Fibroblast of gingiva (primary cell): ENCODE data around the gene C4orf33.

Experiments used
- DNase-seq: peaks from one replicate; pipeline ENCODE4 v3.0.0-alpha.2; 2011; ENCODE audit warnings: low read depth

Gene C4orf33

DNA sequence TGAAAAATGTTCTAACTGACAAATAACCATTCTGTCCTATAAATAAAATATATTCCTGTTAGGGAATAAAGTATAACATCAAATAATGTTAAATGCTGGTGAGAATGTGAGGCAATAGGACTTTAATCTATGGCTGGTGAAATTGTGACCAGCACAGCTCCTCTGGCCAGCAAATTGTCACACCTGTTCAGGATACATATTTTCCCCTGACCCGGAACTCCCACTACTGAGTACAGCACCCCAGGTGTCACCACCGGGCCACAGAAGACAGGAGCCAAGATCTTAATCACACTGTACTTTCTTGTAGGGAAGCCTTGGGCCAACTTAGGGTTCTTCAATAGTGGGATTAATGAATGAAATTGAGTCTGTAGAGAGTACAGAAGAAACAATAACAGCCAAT is 33.2 kb downstream of the C4orf33 start:
- DNase-seq, result no peak

GRCh38 chr4:129131343-129131742 is 35.4 kb downstream of the C4orf33 start:
- no peak for DNase-seq

GRCh38 chr4:129136433-129136832 is 40.5 kb downstream of the C4orf33 start:
- no peak for DNase-seq

DNA sequence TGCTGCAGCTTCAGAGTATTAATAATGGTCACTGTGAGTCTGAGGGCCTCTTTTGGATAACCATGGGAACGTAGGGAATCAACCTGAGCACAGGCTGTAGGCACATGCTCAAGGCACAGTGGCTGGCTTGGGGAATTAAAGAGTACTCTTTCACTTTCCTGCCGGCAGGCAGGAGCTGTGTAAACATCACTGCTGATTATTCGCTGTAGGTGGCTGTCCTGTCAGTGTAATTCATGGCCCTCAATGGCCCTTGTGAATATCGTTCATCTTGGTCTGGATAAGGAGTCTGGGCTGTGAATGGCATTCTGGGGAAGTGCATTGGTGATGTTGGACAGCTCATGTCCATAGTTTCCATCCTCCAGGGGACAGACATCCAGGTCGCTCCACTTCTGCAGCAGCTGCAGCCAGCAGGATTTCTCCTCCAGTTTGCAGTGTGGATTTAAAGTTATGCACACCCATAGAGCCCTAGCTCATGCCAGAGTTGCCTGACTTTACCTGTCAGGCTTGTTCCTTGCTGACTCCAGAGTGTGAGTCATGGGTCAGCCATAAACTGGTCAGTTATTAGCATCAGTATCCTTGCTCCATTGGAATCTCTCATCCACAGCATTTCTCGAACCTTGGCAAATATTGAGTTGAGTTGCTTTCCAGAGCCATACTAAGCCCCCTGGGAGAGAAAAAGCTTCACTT is 43.0 kb downstream of the C4orf33 start:
- no peak for DNase-seq

DNA sequence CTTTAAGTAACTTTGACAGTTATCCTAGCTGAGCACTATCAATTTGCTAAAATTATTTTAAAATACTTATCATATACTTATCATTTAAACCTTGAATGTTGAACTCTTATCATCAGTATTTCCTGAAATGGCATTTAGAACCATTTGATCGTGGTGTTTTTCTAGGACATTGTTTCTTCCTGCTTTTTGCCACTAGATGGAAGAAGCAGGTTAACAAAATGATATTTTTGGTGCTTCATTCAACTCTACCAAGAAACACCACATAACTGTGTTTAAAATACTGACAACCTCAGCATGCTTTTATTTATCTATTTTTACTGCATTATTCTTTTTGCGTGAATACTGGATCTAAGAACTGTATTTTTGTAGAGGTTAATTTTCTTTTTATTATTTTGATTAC is 44.6 kb downstream of the C4orf33 start:
- DNase-seq, result no peak

- DNase-seq, result no peak
These were observed 47.4 kb downstream of the C4orf33 start for GRCh38 chr4:129143359-129143758.

GRCh38 chr4:129144755-129145206 is 48.8 kb downstream of the C4orf33 start:
- no peak for DNase-seq

DNA sequence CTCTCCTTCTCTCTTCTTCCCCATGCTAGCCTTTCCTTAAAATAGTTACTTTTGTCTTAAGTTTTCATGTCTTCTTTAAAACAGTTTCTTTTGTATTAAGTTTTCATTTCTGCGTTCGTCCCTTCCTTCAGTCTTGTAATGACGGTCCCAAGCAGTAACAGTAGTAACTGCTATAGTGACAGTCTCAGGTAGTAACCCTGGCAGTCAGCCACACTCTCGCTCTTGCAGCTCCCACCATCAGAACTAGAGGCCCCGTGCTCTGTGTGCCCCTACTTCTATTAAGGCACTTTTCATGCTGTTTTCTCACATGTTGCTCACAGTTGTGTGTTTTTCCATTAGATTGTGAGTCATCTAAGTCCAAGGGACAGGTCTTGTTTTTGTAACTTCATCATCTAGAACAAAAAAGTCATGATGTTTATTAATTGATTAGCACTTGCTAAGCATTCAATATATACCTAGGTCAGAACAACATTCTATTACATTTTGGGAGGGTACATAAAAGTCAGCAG is 49.3 kb downstream of the C4orf33 start:
- DNase-seq, result no peak

DNA sequence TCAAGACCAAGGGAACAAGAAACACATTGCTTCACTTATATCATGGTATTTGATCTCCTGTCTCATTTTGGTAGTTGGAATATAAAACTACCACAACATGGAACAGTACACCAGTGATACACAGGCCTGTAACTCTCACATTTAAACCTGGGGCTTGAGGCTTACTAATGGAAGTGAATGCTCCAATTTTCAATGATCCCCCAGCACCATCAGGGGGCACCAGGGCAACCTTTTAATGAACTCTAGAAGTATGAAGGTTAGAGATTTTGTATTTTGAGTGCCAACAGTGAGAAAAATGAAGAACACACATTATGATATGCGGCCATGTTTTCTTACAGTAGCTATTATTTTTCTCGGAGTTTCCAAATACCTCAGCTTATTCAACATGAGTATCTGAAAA is 50.7 kb downstream of the C4orf33 start:
- DNase-seq, result no peak

DNA sequence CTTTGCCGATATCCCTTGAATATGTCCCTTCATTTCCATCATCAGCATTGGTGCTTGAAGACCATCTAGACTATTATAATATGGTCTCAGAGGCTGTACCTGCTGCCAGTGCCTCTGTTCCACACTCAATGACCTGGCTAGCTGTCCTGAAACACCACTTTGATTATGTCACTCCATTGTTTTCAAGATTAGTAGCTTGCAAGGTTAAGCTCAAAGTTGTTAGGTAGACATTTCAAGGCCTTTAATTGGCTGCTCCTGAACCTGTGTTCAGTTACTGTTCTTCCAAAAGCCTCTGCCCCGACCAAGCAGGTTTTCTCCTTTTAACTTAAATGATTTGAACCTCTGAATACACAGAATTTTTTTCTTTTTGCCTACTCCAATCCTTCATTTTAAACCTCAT is 52.9 kb downstream of the C4orf33 start:
- DNase-seq, result no peak

DNA sequence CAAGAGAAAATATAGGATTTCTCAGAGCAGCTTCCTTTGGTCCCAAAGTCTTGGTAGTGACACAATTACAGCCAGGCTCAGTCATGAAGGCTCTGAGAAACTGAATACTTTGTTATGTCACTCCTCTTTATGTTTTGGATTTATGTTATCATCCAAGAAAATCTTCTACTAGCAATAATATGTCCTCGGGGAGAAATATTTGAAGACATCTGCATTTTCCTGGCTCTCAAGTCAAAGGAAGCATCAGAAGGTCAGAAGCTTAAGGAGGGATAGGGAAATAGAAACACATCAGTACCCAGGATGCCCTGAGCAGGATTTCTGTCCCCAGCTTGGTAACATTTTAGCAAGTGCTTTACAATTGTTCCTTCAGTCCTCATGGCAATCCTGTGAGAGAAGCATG is 54.0 kb downstream of the C4orf33 start:
- no peak for DNase-seq

DNA sequence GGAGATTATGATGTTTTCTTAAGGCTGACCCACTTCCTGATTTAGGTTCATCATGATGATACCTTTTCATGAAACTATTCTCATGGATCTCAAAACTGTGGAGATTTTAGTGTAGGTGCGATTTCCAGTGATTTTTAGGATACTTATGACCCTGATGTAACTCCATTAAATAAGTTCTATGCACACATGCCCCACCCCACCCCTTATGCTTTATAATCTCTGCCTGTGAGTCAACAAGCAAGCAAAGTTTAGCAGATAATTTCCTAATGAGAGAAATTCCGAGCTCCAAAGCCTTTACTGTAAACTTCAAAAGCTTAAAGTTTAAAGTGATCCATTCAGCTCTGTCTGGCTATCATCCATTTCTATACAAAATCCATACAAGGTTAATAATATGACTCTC is 56.4 kb downstream of the C4orf33 start:
- DNase-seq, result no peak

- no peak for DNase-seq
These were observed 57.7 kb downstream of the C4orf33 start for GRCh38 chr4:129153700-129154099.

DNA sequence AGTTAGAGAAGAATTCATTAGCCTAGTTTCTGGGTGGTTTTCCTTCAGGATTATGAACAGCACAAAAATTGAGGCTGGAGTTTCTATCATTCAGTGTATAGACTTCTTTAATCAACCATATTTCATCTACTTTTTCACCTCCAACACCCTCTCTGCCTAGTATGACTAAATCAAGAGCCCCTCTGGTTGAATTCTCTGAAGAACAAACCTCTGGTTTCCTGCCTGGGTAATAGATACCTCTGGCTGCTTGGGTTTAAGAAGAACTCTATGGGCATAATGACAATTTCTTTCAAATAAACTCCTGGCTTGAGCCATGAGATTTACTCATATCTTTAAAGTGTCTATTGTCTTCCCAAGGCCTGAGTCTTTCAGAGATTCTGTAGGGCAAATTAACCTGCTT is 66.5 kb downstream of the C4orf33 start:
- no peak for DNase-seq

DNA sequence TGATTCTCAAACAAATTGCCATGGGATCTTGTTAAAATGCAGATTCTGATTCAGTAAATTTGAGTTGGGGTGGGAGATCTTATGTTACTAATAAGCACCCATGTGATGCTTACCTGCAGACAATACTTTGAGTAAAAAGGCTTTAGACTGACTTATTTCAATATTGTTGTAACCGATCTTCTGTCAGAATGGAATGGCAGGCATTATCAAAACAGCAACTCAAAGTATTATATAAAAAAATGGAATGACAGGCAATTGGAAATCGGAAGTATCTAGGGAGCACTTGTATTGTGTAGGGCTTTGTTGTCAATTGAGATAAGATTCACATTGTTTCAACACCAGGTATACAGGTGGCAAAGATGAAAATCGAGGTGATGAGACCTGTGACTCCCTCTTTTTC is 67.5 kb downstream of the C4orf33 start:
- DNase-seq, result no peak

DNA sequence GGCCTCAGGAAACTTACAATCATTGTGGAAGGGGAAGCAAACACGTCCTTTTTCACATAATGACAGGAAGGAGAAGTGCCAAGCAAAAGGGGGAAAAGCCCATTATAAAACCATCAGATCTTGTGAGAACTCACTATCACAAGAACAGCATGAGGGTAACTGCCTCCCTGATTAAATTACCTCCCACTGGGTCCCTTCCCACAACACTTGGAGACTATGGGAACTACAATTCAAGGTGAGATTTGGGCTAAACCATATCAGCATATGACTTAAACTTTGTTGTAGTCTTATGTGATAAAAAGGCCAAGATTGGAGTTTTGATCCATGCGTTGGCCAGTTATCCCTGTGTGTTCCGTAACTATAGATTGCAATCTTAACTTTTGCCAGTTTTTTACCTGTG is 68.3 kb downstream of the C4orf33 start:
- no peak for DNase-seq
